ENCODE measurements around the gene ITGA6.

DNA sequence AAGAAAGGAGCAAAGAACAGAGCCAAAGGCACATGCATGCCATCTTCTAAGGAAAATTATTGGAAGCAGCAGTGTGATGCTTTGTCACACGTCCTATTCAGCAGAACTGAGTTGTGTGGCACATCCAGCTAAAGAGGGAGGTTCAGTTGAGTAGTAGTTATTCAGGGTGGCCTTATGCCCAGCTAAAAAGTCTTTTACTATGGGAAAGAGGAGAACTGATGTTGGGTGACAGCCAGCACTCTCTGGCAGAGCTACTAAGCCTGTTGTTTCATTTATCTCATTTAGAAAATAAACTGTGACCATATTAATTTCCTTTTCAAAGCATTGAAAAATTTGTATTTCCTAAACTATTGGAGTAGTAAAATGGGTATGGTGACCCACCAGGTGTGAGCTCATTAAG is 18.5 kb downstream of the ITGA6 start:
- TF ChIP-seq CTCF (IDR thresholded peaks at IDR 0.05; ENCODE audit: insufficient read depth, low read depth, low read length) (no peak), EZH2 (IDR thresholded peaks at IDR 0.05; ENCODE audit: insufficient read depth, low read length) (no peak)

Data from astrocyte (in vitro differentiated cells and primary cell).